Type B pancreatic cell (in vitro differentiated cells): ENCODE measurements around the gene GLRX3. TPM values are rescaled to one million over a fixed set of nuclear protein-coding genes. Genes with fewer than 3 reads are reported as not detected.

Source experiments
- DNase-seq: peaks from one replicate; pipeline ENCODE4 v3.0.0; 2021; ENCODE audit warnings: mixed read lengths; ENCODE audit not compliant: unreplicated experiment; ENCODE audit errors: extremely low spot score
- H3K27ac Mint-ChIP-seq: 2 replicates; pipeline ENCODE4 v1.8.0; 2021; ENCODE audit warnings: mild to moderate bottlenecking, mixed read lengths
- H3K27me3 Mint-ChIP-seq: 2 replicates; pipeline ENCODE4 v1.8.0; 2021; ENCODE audit warnings: mixed read lengths
- H3K36me3 Mint-ChIP-seq: 2 replicates; pipeline ENCODE4 v1.8.0; 2021; ENCODE audit warnings: mixed read lengths
- H3K4me1 Mint-ChIP-seq: one replicate; pipeline ENCODE4 v1.8.0; 2021; ENCODE audit warnings: mixed read lengths; ENCODE audit not compliant: unreplicated experiment
- H3K4me3 Mint-ChIP-seq: 2 replicates; pipeline ENCODE4 v1.8.0; 2021; ENCODE audit warnings: mild to moderate bottlenecking, mixed read lengths
- H3K9me3 Mint-ChIP-seq: 2 replicates; pipeline ENCODE4 v1.8.0; 2021; ENCODE audit warnings: mixed read lengths
- CTCF ChIP-seq: fragments of 200-600 bp; sonication (generic); conservative IDR thresholded peaks from 2 replicates; pipeline ENCODE4 v1.5.0; 2021; ENCODE audit warnings: antibody characterized with exemption, mild to moderate bottlenecking
- total RNA-seq: library from RNA; stranded (reverse); gene quantifications from 2 replicates; pipeline ENCODE4 v1.2.1, GENCODE V29; 2021; ENCODE audit warnings: low replicate concordance

Gene GLRX3
- total RNA-seq, 1 donor from 2014 or later = 77.4 TPM

DNA sequence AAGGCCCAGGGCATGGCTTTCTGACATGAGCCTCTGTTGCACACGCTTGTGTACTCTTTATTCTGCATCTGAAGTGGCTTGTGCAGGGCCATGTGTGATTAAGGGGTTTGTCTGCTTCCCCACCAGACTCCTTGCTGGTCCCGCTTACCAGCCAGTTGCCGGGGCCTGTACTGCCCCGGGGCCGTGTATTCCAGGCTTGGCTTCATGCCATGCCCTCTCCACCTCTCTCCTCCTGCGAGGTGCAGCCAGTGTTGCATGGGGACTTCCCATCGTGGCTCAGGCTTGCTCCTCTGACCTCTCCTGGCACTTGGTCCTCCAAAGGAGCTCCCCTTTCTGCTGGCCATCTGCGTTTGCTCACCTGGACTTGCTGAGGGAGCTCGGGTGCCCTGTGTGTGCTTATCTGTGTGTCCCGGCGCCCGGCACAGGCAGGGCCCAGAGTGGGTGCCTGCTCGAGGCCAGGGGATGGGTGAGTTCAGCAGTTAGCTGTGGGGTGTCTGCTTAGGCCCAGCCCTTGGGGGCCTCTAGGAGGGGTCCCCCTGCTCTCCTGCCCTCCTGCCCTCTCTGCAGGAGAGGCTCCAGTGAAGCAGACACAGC, 14.6 kb upstream of the GLRX3 start:
- Mint-ChIP-seq H3K4me1 (no peaks in the 10 kb centered on the region), H3K9me3 (peaks cover 7% of the 10 kb centered on the region), H3K4me3 (no peak overlapping the region), H3K27ac (no peak overlapping the region), H3K27me3 (no peaks in the 10 kb centered on the region), H3K36me3 (no peaks in the 10 kb centered on the region)
- no peak for TF ChIP-seq CTCF
- DNase-seq = no peak

- peaks cover 3% of the 10 kb centered on the region for H3K27me3 Mint-ChIP-seq
- no peak for DNase-seq
- H3K9me3 Mint-ChIP-seq = no peaks in the 10 kb centered on the region
- peaks cover 6% of the 10 kb centered on the region for H3K4me1 Mint-ChIP-seq
- H3K36me3 Mint-ChIP-seq = no peaks in the 10 kb centered on the region
- H3K4me3 Mint-ChIP-seq = no peak overlapping the region
- H3K27ac Mint-ChIP-seq = peak overlapping the region; percentile 7
- TF ChIP-seq CTCF = peak; percentile 83
Observed at GRCh38 chr10:130127364-130128061, 8.7 kb upstream of the GLRX3 start.

- Mint-ChIP-seq H3K27me3 (peaks cover 3% of the 10 kb centered on the region), H3K36me3 (no peaks in the 10 kb centered on the region), H3K27ac (no peak overlapping the region), H3K4me1 (peaks cover 6% of the 10 kb centered on the region), H3K9me3 (no peaks in the 10 kb centered on the region), H3K4me3 (no peak overlapping the region)
- no peak for TF ChIP-seq CTCF
- no peak for DNase-seq
Observed at GRCh38 chr10:130128062-130128781, 8.0 kb upstream of the GLRX3 start.

DNA sequence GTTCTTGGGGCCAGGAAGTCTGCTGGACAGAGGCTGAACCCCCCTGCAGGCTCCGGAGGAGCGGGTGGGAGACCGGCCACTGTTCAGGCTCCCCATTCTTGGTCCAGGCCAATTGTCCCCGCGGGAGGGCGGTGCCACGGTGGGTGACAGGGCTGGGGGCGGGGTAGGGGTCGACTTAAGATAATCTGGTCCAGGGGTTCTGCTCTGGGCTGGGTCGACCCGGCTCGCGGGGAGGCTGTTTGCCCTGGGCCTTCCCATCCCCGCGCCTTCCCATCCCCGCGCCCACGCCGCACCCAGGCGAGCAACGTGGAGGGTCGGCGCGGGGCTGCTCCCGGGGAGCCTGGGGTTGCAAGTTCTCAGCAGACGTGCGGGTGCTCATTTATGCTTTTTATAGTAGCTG, 7.3 kb upstream of the GLRX3 start:
- Mint-ChIP-seq H3K4me3 (no peak overlapping the region), H3K9me3 (no peaks in the 10 kb centered on the region), H3K27ac (no peak overlapping the region), H3K36me3 (no peaks in the 10 kb centered on the region), H3K4me1 (peaks cover 6% of the 10 kb centered on the region), H3K27me3 (peaks cover 3% of the 10 kb centered on the region)
- no peak for DNase-seq
- TF ChIP-seq CTCF = no peak

DNA sequence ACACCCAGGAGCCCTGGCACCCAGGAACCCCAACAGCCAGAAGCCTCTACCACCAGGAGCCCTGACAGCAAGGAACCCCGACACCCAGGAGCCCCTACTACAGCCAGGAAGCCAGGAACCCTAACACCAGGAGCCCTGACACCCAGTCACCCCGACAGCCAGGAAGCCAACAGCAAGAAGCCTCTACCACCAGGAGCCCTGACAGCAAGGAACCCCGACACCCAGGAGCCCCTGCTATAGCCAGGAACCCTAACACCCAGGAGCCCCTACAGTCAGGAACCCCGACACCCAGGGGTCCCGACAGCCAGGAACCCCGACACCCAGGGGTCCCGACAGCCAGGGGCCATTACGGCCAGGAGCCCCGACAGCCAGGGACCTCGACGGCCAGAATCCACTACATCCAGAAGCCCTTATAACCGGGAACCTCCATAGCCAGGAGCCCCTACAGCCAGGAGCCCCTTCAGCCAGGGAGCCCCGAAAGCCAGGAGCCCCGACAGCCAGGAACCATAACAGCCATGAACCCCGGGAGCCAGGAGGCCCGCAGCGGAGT, 440 bp upstream of the GLRX3 start:
- no peak for DNase-seq
- peak overlapping the region; percentile 68 for H3K27ac Mint-ChIP-seq

More for the DNA sequence above, 440 bp upstream of the GLRX3 start:
- H3K27me3 Mint-ChIP-seq = peaks cover 3% of the 10 kb centered on the region
- TF ChIP-seq CTCF = no peak
- peaks cover 22% of the 10 kb centered on the region for H3K4me1 Mint-ChIP-seq
- peak overlapping the region; percentile 91 for H3K4me3 Mint-ChIP-seq
- no peaks in the 10 kb centered on the region for H3K9me3 Mint-ChIP-seq
- H3K36me3 Mint-ChIP-seq = peaks cover 4% of the 10 kb centered on the region
